K562 (cell line): Measurements from ENCODE around the gene CEP68. TPM values are rescaled to one million over a fixed set of nuclear protein-coding genes. Genes with fewer than 3 reads are reported as not detected.

Experiments
- ATAC-seq: fragments of 200-7000 bp; cut with Tn5 transposase; 3 replicates; pipeline ENCODE4 v1.9.1; 2020; ENCODE audit warnings: moderate library complexity
- BruUV-seq: library from RNA; stranded (reverse); fragments of 400-500 nt; replicated peaks from 2 replicates; lab custom pipeline; 2021; lab: Mats Ljungman, UMichigan
- CTCF ChIA-PET: fragments of 300-600 bp; formaldehyde crosslinking; extraction: SDS; loops from one replicate; lab custom pipeline; 2021; ENCODE audit warnings: low intra/inter-chr PET ratio; lab: Yijun Ruan, JAX
- POLR2A ChIA-PET: fragments of 300-600, 350-650 bp; sonication (Branson Sonifier 250); formaldehyde crosslinking; extraction: SDS; loops from one replicate; lab custom pipeline; 2021; ENCODE audit warnings: antibody characterized with exemption, inconsistent platforms; lab: Yijun Ruan, JAX
- DNase-seq, 4 experiments: peaks; one replicate each; pipeline versions ENCODE4 v3.0.0 to v3.0.0-alpha.2; 2011 to 2018; ENCODE audit warnings: low spot score in 3 of 4, mixed read lengths in 3 of 4; ENCODE audit errors: extremely low read depth in 1 of 4
- FAIRE-seq: peaks from 2 replicates; lab custom pipeline; 2011; peaks lifted over from hg19 to GRCh38; lab: Jason Lieb, UNC
- H2AFZ ChIP-seq: 2 replicates; pipeline ENCODE4 v1.6.0; 2011; ENCODE audit warnings: low read depth, low read length, control low read depth, inconsistent platforms
- H3K27ac ChIP-seq: fragments of 200-600 bp; 3 replicates; pipeline ENCODE4 v1.8.0; 2011; ENCODE audit warnings: low read depth, mild to moderate bottlenecking, control low read depth, inconsistent platforms, low read length, moderate library complexity, mixed read lengths; ENCODE audit errors: extremely low read depth
- H3K27me3 ChIP-seq, 2 experiments: fragments of 300-600 bp in 1 of 2; 2 replicates in 1 of 2; 3 replicates in 1 of 2; pipeline versions ENCODE4 v1.6.0 to v1.8.0; 2011; ENCODE audit warnings: inconsistent platforms in 2 of 2, low read length in 2 of 2, mild to moderate bottlenecking in 1 of 2, mixed read lengths in 1 of 2, moderate library complexity in 1 of 2; ENCODE audit not compliant: control insufficient read depth in 2 of 2, insufficient read depth in 2 of 2
- H3K36me3 ChIP-seq: fragments of 300-600 bp; 3 replicates; pipeline ENCODE4 v1.8.0; 2011; ENCODE audit warnings: mild to moderate bottlenecking, low read length, inconsistent platforms; ENCODE audit not compliant: control insufficient read depth, insufficient read depth
- H3K4me1 ChIP-seq, 2 experiments: fragments of 200-600 bp in 1 of 2; replicated peaks in 1 of 2; 2 replicates in 1 of 2; 3 replicates in 1 of 2; pipeline versions ENCODE4 v1.5.1 to v1.8.0; 2011; ENCODE audit warnings: inconsistent platforms in 2 of 2, low read length in 2 of 2, mild to moderate bottlenecking in 1 of 2, mixed read lengths in 1 of 2, moderate library complexity in 1 of 2; ENCODE audit not compliant: control insufficient read depth in 2 of 2, insufficient read depth in 2 of 2
- H3K4me2 ChIP-seq: 2 replicates; pipeline ENCODE4 v1.6.1; 2011; ENCODE audit warnings: low read length, control low read depth, inconsistent platforms, mixed read lengths; ENCODE audit not compliant: insufficient read depth
- H3K4me3 ChIP-seq: fragments of 200-600 bp; sonication (generic), shearing (Covaris generic); 2 replicates; pipeline ENCODE4 v1.5.1; 2016; ENCODE audit warnings: control low read depth, inconsistent platforms
- H3K79me2 ChIP-seq: fragments of 200-600 bp; 3 replicates; pipeline ENCODE4 v1.8.0; 2011; ENCODE audit warnings: low read length, inconsistent platforms; ENCODE audit not compliant: control insufficient read depth, insufficient read depth
- H3K9ac ChIP-seq, 2 experiments: 2 replicates each; pipeline versions ENCODE4 v1.6.0 to v1.6.1; 2011; ENCODE audit warnings: low read depth in 2 of 2, low read length in 2 of 2, control low read depth in 1 of 2, inconsistent platforms in 1 of 2, mild to moderate bottlenecking in 1 of 2, mixed read lengths in 1 of 2; ENCODE audit not compliant: insufficient read depth in 1 of 2
- H3K9me1 ChIP-seq: one replicate; pipeline ENCODE4 v1.6.0; 2011; ENCODE audit warnings: inconsistent platforms, mild to moderate bottlenecking, low read length, moderate library complexity; ENCODE audit not compliant: control insufficient read depth, insufficient read depth
- H3K9me3 ChIP-seq: replicated peaks from 2 replicates; pipeline ENCODE4 v1.5.1; 2011; ENCODE audit warnings: low read depth, low read length, inconsistent platforms; ENCODE audit not compliant: control insufficient read depth, insufficient read depth
- H4K20me1 ChIP-seq: replicated peaks from 2 replicates; pipeline ENCODE4 v1.6.1; 2011; ENCODE audit warnings: low read length, inconsistent platforms, mixed read lengths; ENCODE audit not compliant: control insufficient read depth, insufficient read depth
- ARID2 ChIP-seq: fragments of 450-650 bp; IDR thresholded peaks from 2 replicates; pipeline ENCODE4 v1.6.1; 2017; ENCODE audit warnings: antibody characterized with exemption, mild to moderate bottlenecking
- BCL6 ChIP-seq: fragments of 250-450 bp; sonication (Bioruptor Pico); IDR thresholded peaks from 2 replicates; pipeline ENCODE4 v1.4.0; 2020
- BRCA1 ChIP-seq, 2 experiments: fragments of 450-650 bp in 1 of 2; sonication (generic) in 1 of 2; formaldehyde crosslinking in 1 of 2; IDR thresholded peaks; 2 replicates each; pipeline versions ENCODE4 v1.5.0 to v1.6.1; 2017 to 2020; ENCODE audit warnings: mild to moderate bottlenecking in 1 of 2, missing genetic modification reagents in 1 of 2
- GABPB1 ChIP-seq: sonication (generic); formaldehyde crosslinking; IDR thresholded peaks from 2 replicates; pipeline ENCODE4 v1.8.0; 2022; ENCODE audit warnings: mild to moderate bottlenecking, missing genetic modification reagents
- MYBL2 ChIP-seq, 2 experiments: fragments of 450-650 bp in 1 of 2; sonication (generic) in 1 of 2; formaldehyde crosslinking in 1 of 2; IDR thresholded peaks; 2 replicates each; pipeline versions ENCODE4 v1.6.1 to v1.8.1; 2017 to 2022; ENCODE audit warnings: borderline replicate concordance in 1 of 2, inconsistent platforms in 1 of 2, low read depth in 1 of 2, mild to moderate bottlenecking in 1 of 2, missing genetic modification reagents in 1 of 2, moderate library complexity in 1 of 2
- NFIX ChIP-seq: fragments of 250-450 bp; sonication (Bioruptor Pico); IDR thresholded peaks from 2 replicates; pipeline ENCODE4 v1.4.0; 2020; ENCODE audit warnings: low read depth, mild to moderate bottlenecking, moderate library complexity
- PHF20 ChIP-seq: fragments of 450-650 bp; IDR thresholded peaks from 2 replicates; pipeline ENCODE4 v1.6.1; 2018; ENCODE audit not compliant: partially characterized antibody
- PML ChIP-seq: IDR thresholded peaks from 2 replicates; pipeline ENCODE4 v1.6.1; 2012; ENCODE audit warnings: low read length, inconsistent platforms
- PRDM10 ChIP-seq: fragments of 450-650 bp; IDR thresholded peaks from 2 replicates; pipeline ENCODE4 v1.6.1; 2018; ENCODE audit not compliant: partially characterized antibody
- PRPF4 ChIP-seq: fragments of 200-400 bp; formaldehyde crosslinking; IDR thresholded peaks from one replicate; pipeline ENCODE4 v1.6.1; 2017; ENCODE audit warnings: low read length, low read depth, mild to moderate bottlenecking; ENCODE audit not compliant: insufficient read depth, poor library complexity, severe bottlenecking
- PTTG1 ChIP-seq: fragments of 450-650 bp; IDR thresholded peaks from 2 replicates; pipeline ENCODE4 v1.6.1; 2016; ENCODE audit warnings: low read depth, mild to moderate bottlenecking, missing genetic modification characterization, missing compliant biosample characterization
- RFX1 ChIP-seq: fragments of 450-650 bp; IDR thresholded peaks from 2 replicates; pipeline ENCODE4 v1.6.1; 2016; ENCODE audit warnings: mild to moderate bottlenecking, moderate library complexity
- RHOXF2B ChIP-seq: fragments of 250-450 bp; sonication (Bioruptor Pico); conservative IDR thresholded peaks from 2 replicates; pipeline ENCODE4 v1.5.1; 2021
- SIN3A ChIP-seq, 2 experiments: fragments of 150-350 bp in 1 of 2; IDR thresholded peaks; 2 replicates each; pipeline ENCODE4 v1.6.1; 2011 to 2016; ENCODE audit warnings: borderline replicate concordance in 2 of 2, low read depth in 2 of 2, low read length in 2 of 2, mild to moderate bottlenecking in 2 of 2, moderate library complexity in 2 of 2; ENCODE audit not compliant: control insufficient read depth in 1 of 2
- SOX6 ChIP-seq: fragments of 450-650 bp; IDR thresholded peaks from 2 replicates; pipeline ENCODE4 v1.6.1; 2014; ENCODE audit warnings: mild to moderate bottlenecking
- SPI1 ChIP-seq: IDR thresholded peaks from 2 replicates; pipeline ENCODE4 v1.6.1; 2011; ENCODE audit warnings: low read depth, low read length, control low read depth, borderline replicate concordance
- TFAM ChIP-seq: fragments of 250-450 bp; sonication (Bioruptor Pico); conservative IDR thresholded peaks from 2 replicates; pipeline ENCODE4 v1.5.0; 2021; ENCODE audit warnings: mild to moderate bottlenecking, moderate library complexity
- ZBTB1 ChIP-seq: sonication (generic); formaldehyde crosslinking; IDR thresholded peaks from 2 replicates; pipeline ENCODE4 v1.8.1; 2023; ENCODE audit warnings: missing genetic modification reagents, low read depth, mild to moderate bottlenecking, borderline replicate concordance
- ZNF668 ChIP-seq: fragments of 250-450 bp; sonication (Bioruptor Pico); IDR thresholded peaks from 2 replicates; pipeline ENCODE4 v1.8.0; 2022; ENCODE audit warnings: mild to moderate bottlenecking, inconsistent platforms
- WGBS: fragments of 100-300 bp; shearing (Covaris generic); methylation state at CpG from one replicate; pipeline ENCODE4 v1.1.6; 2016; ENCODE audit warnings: low coverage, mixed read lengths; ENCODE audit not compliant: insufficient coverage; ENCODE audit errors: missing lambda C conversion rate; 5-methylcytosine and 5-hydroxymethylcytosine counted together
- in situ Hi-C: fragments of 300-500 bp; cut with MboI; formaldehyde crosslinking; loops from 4 replicates; pipeline ENCODE4 v1.15.0; 2018; ENCODE audit warnings: inconsistent platforms, mixed read lengths
- intact Hi-C: fragments of 100-400 bp; cut with micrococcal nuclease; formaldehyde crosslinking; loops from 2 replicates; pipeline ENCODE4 v1.14.2; 2022
- polyA plus RNA-seq, 8 experiments: library from polyadenylated mRNA; depleted of rRNA in 4 of 8; stranded (reverse) in 5 of 8; unstranded in 3 of 8; fragments of >200 nt; fragmentation: Nextera tagmentation in 2 of 8; fragmentation: Illumina TruSeq in 1 of 8; extraction: Ambion mirVana in 2 of 8; extraction: Trizol in 1 of 8; gene quantifications; 2 replicates each; pipeline versions ENCODE4 v1.2.1 to v1.2.3, GENCODE V29; 2011 to 2014; ENCODE audit warnings: inconsistent platforms in 1 of 8, missing spikeins in 1 of 8
- total RNA-seq, 7 experiments: library from RNA; depleted of rRNA in 6 of 7; stranded (reverse); fragments of >200 nt in 6 of 7; fragmentation: Illumina TruSeq in 2 of 7; extraction: Trizol in 2 of 7; gene quantifications; 2 replicates each; pipeline versions ENCODE4 v1.2.1 to v1.2.3, GENCODE V29; 2011 to 2021; ENCODE audit warnings: low replicate concordance in 1 of 7

The CEP68 gene
- total and polyA plus RNA-seq, 9 of the 15 experiments (the other 6 are each of a cell fraction or from before 2014, with no cell fraction given) = 1.4 to 8.5 (median 5.2) TPM

GRCh38 chr2:65057391-65058052 lies 1.3 kb downstream of the CEP68 start:
- POLR2A ChIA-PET = interaction anchor here (0.6 to 2.3 kb wide), 12 partner anchors 10 to 1377 kb away, joined by 3 to 9 read pairs (median 3); partner anchors contain the start of genes MEIS1, RAB1A and SERTAD2
- Histone ChIP-seq H3K79me2 (peaks cover 25% of the 10 kb centered on the region), H3K9me3 (no peaks in the 10 kb centered on the region), H3K9ac (peak overlapping the region in 1 of 2 experiments; percentile 64; a peak in 2 of 4 replicates), H3K4me3 (peak overlapping the region; percentile 73), H3K4me1 (peaks cover 12 to 38% of the 10 kb centered on the region in 2 experiments), H3K9me1 (no peaks in the 10 kb centered on the region), H4K20me1 (peaks cover 10% of the 10 kb centered on the region), H3K4me2 (peak overlapping the region; percentile 81), H3K27ac (peak overlapping the region; percentile 81), H3K27me3 (no peaks in the 10 kb centered on the region), H2AFZ (no peak overlapping the region), H3K36me3 (no peaks in the 10 kb centered on the region; the same call in 2 of the 3 replicates)
- 45% methylated on average over 5 of the region's 6 CpGs for WGBS
- in situ Hi-C loops = no loop called here
- intact Hi-C loops = loop anchor here (2.0 kb wide), 2 partner anchors 69 to 171 kb away; partner anchors contain the start of gene SLC1A4
- no peak for ATAC-seq
- FAIRE-seq = peak; percentile 62
- DNase-seq = peak in 2 of 4 experiments; percentile 33 to 60
- CTCF ChIA-PET = no interaction called here
- BruUV-seq = TSS peak; percentile 51
- TF ChIP-seq ZNF668 = no peak
- TF ChIP-seq BRCA1 (IDR thresholded peaks at IDR 0.05) = no peak
- TF ChIP-seq BRCA1 (CRISPR knock-in tag; IDR thresholded peaks at IDR 0.05) = no peak
- no peak for TF ChIP-seq ARID2
- no peak for TF ChIP-seq BCL6 (CRISPR knock-in tag)
- TF ChIP-seq RHOXF2B (CRISPR knock-in tag) = no peak
- TF ChIP-seq SPI1 = peak; percentile 61; the same call in 1 of the 2 replicates
- no peak for TF ChIP-seq MYBL2 (IDR thresholded peaks at IDR 0.05; ENCODE audit: low read depth)
- no peak for TF ChIP-seq MYBL2 (CRISPR knock-in tag; IDR thresholded peaks at IDR 0.05; ENCODE audit: borderline replicate concordance)
- TF ChIP-seq PHF20 = no peak
- TF ChIP-seq PTTG1 (tag) = no peak
- 0 out of 2 replicates have a peak, but pooled peaks have one; percentile 7 for TF ChIP-seq NFIX (CRISPR knock-in tag)
- TF ChIP-seq SIN3A (IDR thresholded peaks at IDR 0.05; ENCODE audit: borderline replicate concordance in 2 of 2, control insufficient read depth in 1 of 2, low read depth in 2 of 2, low read length in 2 of 2) = no peak
- no peak for TF ChIP-seq RFX1
- no peak for TF ChIP-seq PRDM10
- TF ChIP-seq PML = no peak
- TF ChIP-seq SOX6 = peak; percentile 24; the same call in 1 of the 2 replicates
- TF ChIP-seq PRPF4 = no peak
- no peak for TF ChIP-seq ZBTB1 (CRISPR knock-in tag)
- no peak for TF ChIP-seq GABPB1
- no peak for TF ChIP-seq TFAM (CRISPR knock-in tag)
